Cardiac fibroblast (primary cell): ENCODE results near the gene OR10A7.

Source experiments
- DNase-seq, 2 donors: peaks; one replicate each; pipeline versions ENCODE4 v3.0.0 to v3.0.0-alpha.2; 2010; ENCODE audit warnings: low read depth in 2 of 2
- H3K4me3 ChIP-seq, 2 donors: replicated peaks in 1 of 2; 1 replicate in 1 of 2; 2 replicates in 1 of 2; pipeline ENCODE4 v1.5.1; 2011; ENCODE audit warnings: low read depth in 2 of 2, low read length in 2 of 2, mild to moderate bottlenecking in 2 of 2, moderate library complexity in 1 of 2
- TF ChIP-seq, protein P1 (sequence below): IDR thresholded peaks from one replicate; pipeline ENCODE4 v1.5.1; 2011; ENCODE audit warnings: low read depth, mild to moderate bottlenecking, low read length, inconsistent platforms

Gene OR10A7

DNA sequence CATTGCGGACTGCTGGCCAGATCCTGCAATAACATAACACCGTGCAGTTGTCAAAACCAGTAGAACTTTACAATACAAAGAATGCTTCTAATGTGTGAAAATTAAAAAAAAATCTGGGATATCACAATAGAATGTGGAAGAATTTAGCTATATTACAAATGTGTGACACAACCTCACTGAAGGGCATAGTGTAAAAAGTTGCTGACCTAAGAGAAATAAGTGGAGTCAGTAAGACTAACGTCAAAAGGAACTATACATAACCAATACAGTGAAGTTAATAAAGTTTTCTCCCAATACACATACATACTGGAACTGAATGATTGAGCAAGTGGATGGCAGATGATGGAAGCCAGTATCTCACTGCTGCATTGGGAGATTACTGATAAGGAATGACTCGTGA is 36.0 kb downstream of the OR10A7 start:
- no peak overlapping the region for H3K4me3 ChIP-seq
- DNase-seq = no peak
- TF ChIP-seq, protein P1, sequence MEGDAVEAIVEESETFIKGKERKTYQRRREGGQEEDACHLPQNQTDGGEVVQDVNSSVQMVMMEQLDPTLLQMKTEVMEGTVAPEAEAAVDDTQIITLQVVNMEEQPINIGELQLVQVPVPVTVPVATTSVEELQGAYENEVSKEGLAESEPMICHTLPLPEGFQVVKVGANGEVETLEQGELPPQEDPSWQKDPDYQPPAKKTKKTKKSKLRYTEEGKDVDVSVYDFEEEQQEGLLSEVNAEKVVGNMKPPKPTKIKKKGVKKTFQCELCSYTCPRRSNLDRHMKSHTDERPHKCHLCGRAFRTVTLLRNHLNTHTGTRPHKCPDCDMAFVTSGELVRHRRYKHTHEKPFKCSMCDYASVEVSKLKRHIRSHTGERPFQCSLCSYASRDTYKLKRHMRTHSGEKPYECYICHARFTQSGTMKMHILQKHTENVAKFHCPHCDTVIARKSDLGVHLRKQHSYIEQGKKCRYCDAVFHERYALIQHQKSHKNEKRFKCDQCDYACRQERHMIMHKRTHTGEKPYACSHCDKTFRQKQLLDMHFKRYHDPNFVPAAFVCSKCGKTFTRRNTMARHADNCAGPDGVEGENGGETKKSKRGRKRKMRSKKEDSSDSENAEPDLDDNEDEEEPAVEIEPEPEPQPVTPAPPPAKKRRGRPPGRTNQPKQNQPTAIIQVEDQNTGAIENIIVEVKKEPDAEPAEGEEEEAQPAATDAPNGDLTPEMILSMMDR = no peak

DNA sequence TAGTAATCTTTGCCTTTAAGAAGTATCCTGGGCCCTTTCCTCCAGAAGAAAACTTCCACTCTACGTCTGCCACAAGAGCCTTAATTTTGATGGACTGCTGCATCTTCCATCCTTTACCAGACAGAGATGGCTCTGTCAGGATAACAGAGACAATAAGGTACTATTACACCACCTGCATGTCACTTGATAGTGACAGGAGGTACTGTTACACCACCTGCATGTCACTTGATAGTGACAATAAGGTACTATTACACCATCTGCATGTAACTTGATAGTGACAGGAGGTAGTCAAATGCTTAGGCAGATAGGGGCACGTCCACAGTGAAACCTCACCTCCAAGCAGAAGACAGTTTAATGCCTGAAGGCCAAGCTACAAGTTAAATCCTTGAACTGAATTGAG is 37.5 kb downstream of the OR10A7 start:
- TF ChIP-seq, protein P1 = no peak
- H3K4me3 ChIP-seq = no peak overlapping the region
- DNase-seq = no peak
